K562 (cell line): Measurements from ENCODE around the gene ZC3H10. TPM values are rescaled to one million over a fixed set of nuclear protein-coding genes. Genes with fewer than 3 reads are reported as not detected.
A peak's percentile ranks its signal among the peaks of the same experiment; 100 is the strongest.

Experiments
- ARID1B ChIP-seq: fragments of 450-650 bp; IDR thresholded peaks from 2 replicates; pipeline ENCODE4 v1.6.1; 2016; ENCODE audit warnings: antibody characterized with exemption, mild to moderate bottlenecking, inconsistent platforms
- ARNT ChIP-seq, 2 experiments: fragments of 450-650 bp; IDR thresholded peaks; 2 replicates each; pipeline ENCODE4 v1.6.1; 2016; ENCODE audit warnings: mild to moderate bottlenecking in 1 of 2
- BCOR ChIP-seq: fragments of 450-650 bp; IDR thresholded peaks from 2 replicates; pipeline ENCODE4 v1.6.1; 2016
- CREM ChIP-seq: IDR thresholded peaks from 2 replicates; pipeline ENCODE4 v1.6.1; 2014; ENCODE audit warnings: antibody characterized with exemption, low read depth
- ESRRA ChIP-seq: fragments of 450-650 bp; IDR thresholded peaks from 2 replicates; pipeline ENCODE4 v1.6.1; 2014; ENCODE audit warnings: low read depth, mild to moderate bottlenecking, moderate library complexity, borderline replicate concordance
- ETV5 ChIP-seq: sonication (generic); formaldehyde crosslinking; IDR thresholded peaks from 2 replicates; pipeline ENCODE4 v1.4.0; 2020; ENCODE audit warnings: low read depth, mild to moderate bottlenecking, missing genetic modification reagents
- FOXP1 ChIP-seq: sonication (generic); formaldehyde crosslinking; IDR thresholded peaks from 2 replicates; pipeline ENCODE4 v1.8.0; 2022; ENCODE audit warnings: mild to moderate bottlenecking, missing genetic modification reagents
- HDAC3 ChIP-seq: fragments of 450-650 bp; IDR thresholded peaks from 2 replicates; pipeline ENCODE4 v1.6.1; 2018; ENCODE audit warnings: borderline replicate concordance, mild to moderate bottlenecking, moderate library complexity; ENCODE audit not compliant: partially characterized antibody
- LEF1 ChIP-seq: fragments of 450-650 bp; IDR thresholded peaks from 2 replicates; pipeline ENCODE4 v1.6.1; 2016; ENCODE audit warnings: mild to moderate bottlenecking
- MTA1 ChIP-seq: fragments of 450-650 bp; IDR thresholded peaks from 2 replicates; pipeline ENCODE4 v1.6.1; 2017; ENCODE audit warnings: borderline replicate concordance
- NBN ChIP-seq: fragments of 450-650 bp; IDR thresholded peaks from 2 replicates; pipeline ENCODE4 v1.6.1; 2016; ENCODE audit warnings: low read depth, mild to moderate bottlenecking
- PHB2 ChIP-seq: fragments of 450-650 bp; IDR thresholded peaks from 2 replicates; pipeline ENCODE4 v1.6.1; 2017; ENCODE audit warnings: low read depth
- SMAD4 ChIP-seq: fragments of 250-450 bp; sonication (Bioruptor Pico); conservative IDR thresholded peaks from 2 replicates; pipeline ENCODE4 v1.8.0; 2021; ENCODE audit warnings: inconsistent platforms, mild to moderate bottlenecking, moderate library complexity
- SMARCA4 ChIP-seq: fragments of 450-650 bp; IDR thresholded peaks from 2 replicates; pipeline ENCODE4 v1.6.1; 2016
- SMARCC2 ChIP-seq: fragments of 450-650 bp; IDR thresholded peaks from 2 replicates; pipeline ENCODE4 v1.6.1; 2017; ENCODE audit warnings: antibody characterized with exemption, moderate library complexity, mild to moderate bottlenecking, low read depth
- TAF9B ChIP-seq: fragments of 450-650 bp; IDR thresholded peaks from 2 replicates; pipeline ENCODE4 v1.6.1; 2018; ENCODE audit warnings: mild to moderate bottlenecking; ENCODE audit not compliant: partially characterized antibody
- ZFP36 ChIP-seq: fragments of 150-350 bp; IDR thresholded peaks from 2 replicates; pipeline ENCODE4 v1.6.1; 2018; ENCODE audit warnings: low read length, low read depth; ENCODE audit not compliant: partially characterized antibody
- ZNF253 ChIP-seq: fragments of 250-450 bp; sonication (Bioruptor Pico); conservative IDR thresholded peaks from 2 replicates; pipeline ENCODE4 v1.6.1; 2021; ENCODE audit warnings: mild to moderate bottlenecking
- ZNF318 ChIP-seq, 2 experiments: fragments of 450-650 bp; IDR thresholded peaks; 2 replicates each; pipeline ENCODE4 v1.6.1; 2016; ENCODE audit warnings: mild to moderate bottlenecking in 2 of 2, borderline replicate concordance in 1 of 2, low read depth in 1 of 2, moderate library complexity in 1 of 2
- polyA plus RNA-seq, 8 experiments: library from polyadenylated mRNA; depleted of rRNA in 4 of 8; stranded (reverse) in 5 of 8; unstranded in 3 of 8; fragments of >200 nt; fragmentation: Nextera tagmentation in 2 of 8; fragmentation: Illumina TruSeq in 1 of 8; extraction: Ambion mirVana in 2 of 8; extraction: Trizol in 1 of 8; gene quantifications; 2 replicates each; pipeline versions ENCODE4 v1.2.1 to v1.2.3, GENCODE V29; 2011 to 2014; ENCODE audit warnings: inconsistent platforms in 1 of 8, missing spikeins in 1 of 8
- total RNA-seq, 7 experiments: library from RNA; depleted of rRNA in 6 of 7; stranded (reverse); fragments of >200 nt in 6 of 7; fragmentation: Illumina TruSeq in 2 of 7; extraction: Trizol in 2 of 7; gene quantifications; 2 replicates each; pipeline versions ENCODE4 v1.2.1 to v1.2.3, GENCODE V29; 2011 to 2021; ENCODE audit warnings: low replicate concordance in 1 of 7

ZC3H10 gene
- total and polyA plus RNA-seq, 9 of the 15 experiments (the other 6 are each of a cell fraction or from before 2014, with no cell fraction given) = 0.31 to 4.1 (median 1.6) TPM

- TF ChIP-seq ZNF318 (IDR thresholded peaks at IDR 0.05; ENCODE audit: borderline replicate concordance in 1 of 2, low read depth in 1 of 2) = 0 out of 4 replicates have a peak, but pooled peaks of 1 of the 2 experiments have one; percentile 59
- TF ChIP-seq ZNF253 (CRISPR knock-in tag) = no peak
- TF ChIP-seq BCOR = peak; percentile 12; the same call in 1 of the 2 replicates
- TF ChIP-seq CREM = peak; percentile 58
- TF ChIP-seq SMARCA4 = peak; percentile 98
- TF ChIP-seq ESRRA = 0 out of 2 replicates have a peak, but pooled peaks have one; percentile 9
- peak; percentile 73; the same call in 1 of the 2 replicates for TF ChIP-seq ETV5
- TF ChIP-seq LEF1 = peak; percentile 97
- TF ChIP-seq ARID1B = peak; percentile 98
- peak; percentile 64; the same call in 1 of the 2 replicates for TF ChIP-seq SMAD4 (CRISPR knock-in tag)
- no peak for TF ChIP-seq ZFP36
- TF ChIP-seq PHB2 = peak; percentile 9; the same call in 1 of the 2 replicates
- TF ChIP-seq FOXP1 (CRISPR knock-in tag) = peak; percentile 14; the same call in 1 of the 2 replicates
- peak; percentile 86 for TF ChIP-seq HDAC3
- 0 out of 4 replicates have a peak, but pooled peaks of 1 of the 2 experiments have one; percentile 18 for TF ChIP-seq ARNT (IDR thresholded peaks at IDR 0.05)
- peak; percentile 55 for TF ChIP-seq TAF9B
- TF ChIP-seq NBN = peak; percentile 74; the same call in 1 of the 2 replicates
- peak; percentile 62 for TF ChIP-seq MTA1
- TF ChIP-seq SMARCC2 = peak; percentile 95
Observed at GRCh38 chr12:56126732-56127239, 8.7 kb downstream of the ZC3H10 start (continued).
